ENCODE data around the gene NUP58. TPM values are rescaled to one million over a fixed set of nuclear protein-coding genes. Genes with fewer than 3 reads are reported as not detected.

Gene NUP58
- total RNA-seq, 1 donor: 46.3 TPM

DNA sequence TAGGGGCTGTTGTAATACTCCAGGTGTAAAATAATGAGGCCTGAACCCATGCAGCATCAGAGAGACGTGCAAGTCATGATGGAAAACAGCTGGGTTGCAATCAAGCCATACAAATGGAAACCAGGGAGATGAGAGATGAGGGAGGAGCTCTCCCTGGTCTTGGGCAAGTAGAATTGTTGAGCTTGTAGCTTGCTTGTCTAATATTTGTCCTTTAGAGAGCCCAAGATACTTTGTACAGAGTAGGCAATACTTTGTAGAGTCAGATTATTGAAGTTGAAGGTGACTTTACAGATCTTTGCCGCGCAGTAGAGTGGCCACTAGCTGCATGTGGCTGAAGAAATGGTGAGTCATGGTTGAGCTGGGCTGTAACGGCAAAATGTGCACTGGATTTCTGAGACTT lies 78.7 kb downstream of the NUP58 start:
- H3K36me3 ChIP-seq (ENCODE audit: insufficient read depth, low read length): no peaks in the 10 kb centered on the region
- H3K79me2 ChIP-seq (ENCODE audit: insufficient read depth, low read length): no peaks in the 10 kb centered on the region
- H3K4me2 ChIP-seq (ENCODE audit: insufficient read depth, low read length): no peak overlapping the region
- no peak overlapping the region for H2AFZ ChIP-seq (ENCODE audit: low read length)
- H3K4me3 ChIP-seq (ENCODE audit: insufficient read depth, low read length): no peak overlapping the region
- DNase-seq (ENCODE audit: insufficient read length, low spot score, missing footprints): peak; percentile 78
- H3K27ac ChIP-seq (ENCODE audit: low read depth, low read length): no peak overlapping the region
- TF ChIP-seq, protein P1, sequence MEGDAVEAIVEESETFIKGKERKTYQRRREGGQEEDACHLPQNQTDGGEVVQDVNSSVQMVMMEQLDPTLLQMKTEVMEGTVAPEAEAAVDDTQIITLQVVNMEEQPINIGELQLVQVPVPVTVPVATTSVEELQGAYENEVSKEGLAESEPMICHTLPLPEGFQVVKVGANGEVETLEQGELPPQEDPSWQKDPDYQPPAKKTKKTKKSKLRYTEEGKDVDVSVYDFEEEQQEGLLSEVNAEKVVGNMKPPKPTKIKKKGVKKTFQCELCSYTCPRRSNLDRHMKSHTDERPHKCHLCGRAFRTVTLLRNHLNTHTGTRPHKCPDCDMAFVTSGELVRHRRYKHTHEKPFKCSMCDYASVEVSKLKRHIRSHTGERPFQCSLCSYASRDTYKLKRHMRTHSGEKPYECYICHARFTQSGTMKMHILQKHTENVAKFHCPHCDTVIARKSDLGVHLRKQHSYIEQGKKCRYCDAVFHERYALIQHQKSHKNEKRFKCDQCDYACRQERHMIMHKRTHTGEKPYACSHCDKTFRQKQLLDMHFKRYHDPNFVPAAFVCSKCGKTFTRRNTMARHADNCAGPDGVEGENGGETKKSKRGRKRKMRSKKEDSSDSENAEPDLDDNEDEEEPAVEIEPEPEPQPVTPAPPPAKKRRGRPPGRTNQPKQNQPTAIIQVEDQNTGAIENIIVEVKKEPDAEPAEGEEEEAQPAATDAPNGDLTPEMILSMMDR (IDR thresholded peaks at IDR 0.05; ENCODE audit: extremely low read depth, low read depth, low read length): no peak
- peaks cover 2% of the 10 kb centered on the region for H3K27me3 ChIP-seq (ENCODE audit: insufficient read depth, low read length)
- no peaks in the 10 kb centered on the region for H3K4me1 ChIP-seq (ENCODE audit: insufficient read depth, low read length)
- no peaks in the 10 kb centered on the region for H3K9me3 ChIP-seq (ENCODE audit: low read depth, low read length)
- H4K20me1 ChIP-seq (ENCODE audit: insufficient read depth, low read length): no peaks in the 10 kb centered on the region

DNA sequence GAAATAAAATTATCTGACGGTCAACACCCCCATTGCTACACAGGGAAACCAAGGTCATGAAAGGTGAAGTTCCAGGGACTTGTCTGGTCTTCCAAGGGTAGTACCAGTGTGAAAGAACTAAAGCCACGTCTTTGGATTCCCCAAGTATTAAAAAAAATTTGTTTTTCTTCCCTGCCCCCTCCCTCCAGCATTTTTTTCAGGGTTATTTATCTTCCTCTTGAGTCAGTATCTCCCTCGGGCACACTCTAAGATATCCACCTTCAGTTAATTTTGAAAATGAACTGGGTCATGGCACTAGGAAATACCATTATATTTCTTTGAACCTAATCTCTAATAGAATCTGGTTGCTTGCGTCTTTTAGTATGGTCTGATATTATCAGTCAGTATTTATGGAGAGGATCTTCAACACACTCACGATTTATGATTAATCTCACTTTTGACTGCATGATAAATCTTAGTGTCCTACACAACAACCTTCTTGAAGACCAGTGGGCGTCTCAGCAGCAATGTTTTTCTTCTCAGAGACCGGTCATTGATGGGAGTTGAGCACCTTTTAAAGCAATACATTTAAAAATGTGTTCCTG lies 79.4 kb downstream of the NUP58 start:
- TF ChIP-seq, protein P1 (IDR thresholded peaks at IDR 0.05; ENCODE audit: extremely low read depth, low read depth, low read length): no peak
- no peak overlapping the region for H2AFZ ChIP-seq (ENCODE audit: low read length)

DNA sequence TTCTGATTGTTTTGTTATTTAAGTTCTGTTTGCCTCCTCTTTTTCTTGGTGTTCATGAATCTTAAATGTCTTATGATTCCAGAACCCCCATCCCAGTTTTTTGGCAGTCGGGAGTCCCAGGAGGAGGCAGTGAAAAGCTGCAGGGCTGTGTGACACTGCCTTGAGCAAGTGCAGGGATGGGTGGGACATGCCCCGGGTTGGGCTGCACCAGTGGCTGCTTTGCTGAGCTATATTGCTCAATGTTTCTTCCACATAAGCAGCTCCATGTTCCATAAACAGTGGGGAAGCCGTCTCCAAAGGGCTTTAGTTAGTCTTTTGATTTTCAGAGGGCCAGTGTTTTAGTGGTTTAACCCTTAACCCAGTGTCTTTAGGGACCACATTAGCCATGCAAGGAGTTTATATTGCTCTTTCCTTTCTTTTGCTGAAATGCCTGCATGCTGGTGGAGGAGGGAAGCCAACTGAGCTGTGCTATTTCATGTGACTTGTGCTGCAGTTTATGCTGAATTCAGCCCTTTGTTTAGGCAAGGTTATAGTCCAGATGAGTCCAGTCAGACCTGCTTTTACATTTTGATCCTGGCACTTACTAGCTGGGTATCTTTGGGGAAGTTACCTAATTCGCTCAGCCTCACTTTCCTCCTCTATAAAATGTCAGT lies 83.5 kb downstream of the NUP58 start:
- no peak overlapping the region for H3K4me3 ChIP-seq (ENCODE audit: insufficient read depth, low read length)
- no peaks in the 10 kb centered on the region for H3K4me1 ChIP-seq (ENCODE audit: insufficient read depth, low read length)
- H3K36me3 ChIP-seq (ENCODE audit: insufficient read depth, low read length): no peaks in the 10 kb centered on the region
- TF ChIP-seq, protein P1 (IDR thresholded peaks at IDR 0.05; ENCODE audit: extremely low read depth, low read depth, low read length): no peak
- H4K20me1 ChIP-seq (ENCODE audit: insufficient read depth, low read length): no peaks in the 10 kb centered on the region
- no peaks in the 10 kb centered on the region for H3K79me2 ChIP-seq (ENCODE audit: insufficient read depth, low read length)
- no peak for DNase-seq (ENCODE audit: insufficient read length, low spot score, missing footprints)
- no peak overlapping the region for H3K27ac ChIP-seq (ENCODE audit: low read depth, low read length)
- H3K9me3 ChIP-seq (ENCODE audit: low read depth, low read length): no peaks in the 10 kb centered on the region
- no peaks in the 10 kb centered on the region for H3K27me3 ChIP-seq (ENCODE audit: insufficient read depth, low read length)
- H3K4me2 ChIP-seq (ENCODE audit: insufficient read depth, low read length): no peak overlapping the region
- no peak overlapping the region for H2AFZ ChIP-seq (ENCODE audit: low read length)

More for the DNA sequence above, 79.4 kb downstream of the NUP58 start:
- no peaks in the 10 kb centered on the region for H3K79me2 ChIP-seq (ENCODE audit: insufficient read depth, low read length)
- H3K4me3 ChIP-seq (ENCODE audit: insufficient read depth, low read length): no peak overlapping the region
- no peaks in the 10 kb centered on the region for H3K36me3 ChIP-seq (ENCODE audit: insufficient read depth, low read length)
- no peaks in the 10 kb centered on the region for H4K20me1 ChIP-seq (ENCODE audit: insufficient read depth, low read length)
- no peaks in the 10 kb centered on the region for H3K27me3 ChIP-seq (ENCODE audit: insufficient read depth, low read length)
- H3K4me2 ChIP-seq (ENCODE audit: insufficient read depth, low read length): no peak overlapping the region
- no peak for DNase-seq (ENCODE audit: insufficient read length, low spot score, missing footprints)
- H3K9me3 ChIP-seq (ENCODE audit: low read depth, low read length): no peaks in the 10 kb centered on the region
- no peak overlapping the region for H3K27ac ChIP-seq (ENCODE audit: low read depth, low read length)
- no peaks in the 10 kb centered on the region for H3K4me1 ChIP-seq (ENCODE audit: insufficient read depth, low read length)

DNA sequence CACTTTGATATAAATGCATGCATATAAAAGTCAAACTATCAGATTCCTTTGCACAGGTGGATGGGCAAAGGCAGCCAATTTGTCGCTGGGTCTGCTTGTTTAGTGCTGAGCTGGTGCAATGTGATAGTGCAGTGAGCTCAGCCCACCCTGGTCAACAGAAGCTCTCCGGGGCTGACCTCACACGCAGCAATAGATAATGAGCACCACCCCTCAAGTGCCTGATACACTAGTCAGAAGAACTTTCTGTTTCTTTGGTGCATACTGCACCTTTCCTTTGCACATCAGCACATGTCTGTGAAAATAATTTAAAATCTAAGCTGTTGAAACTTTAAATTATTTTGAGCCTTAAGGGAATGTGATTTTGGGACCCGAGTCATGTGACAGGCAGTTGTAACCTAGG lies 90.5 kb downstream of the NUP58 start:
- H3K27ac ChIP-seq (ENCODE audit: low read depth, low read length): no peak overlapping the region
- H3K79me2 ChIP-seq (ENCODE audit: insufficient read depth, low read length): no peaks in the 10 kb centered on the region
- no peaks in the 10 kb centered on the region for H3K36me3 ChIP-seq (ENCODE audit: insufficient read depth, low read length)
- no peak for DNase-seq (ENCODE audit: insufficient read length, low spot score, missing footprints)
- TF ChIP-seq, protein P1 (IDR thresholded peaks at IDR 0.05; ENCODE audit: extremely low read depth, low read depth, low read length): no peak
- H2AFZ ChIP-seq (ENCODE audit: low read length): no peak overlapping the region
- no peak overlapping the region for H3K4me2 ChIP-seq (ENCODE audit: insufficient read depth, low read length)
- H4K20me1 ChIP-seq (ENCODE audit: insufficient read depth, low read length): no peaks in the 10 kb centered on the region
- H3K27me3 ChIP-seq (ENCODE audit: insufficient read depth, low read length): no peaks in the 10 kb centered on the region
- no peaks in the 10 kb centered on the region for H3K4me1 ChIP-seq (ENCODE audit: insufficient read depth, low read length)
- no peaks in the 10 kb centered on the region for H3K9me3 ChIP-seq (ENCODE audit: low read depth, low read length)
- H3K4me3 ChIP-seq (ENCODE audit: insufficient read depth, low read length): no peak overlapping the region

Measured in osteoblast (primary cell).